CD14-positive monocyte (primary cell): ENCODE results near the gene CFAP57. TPM values are rescaled to one million over a fixed set of nuclear protein-coding genes. Genes with fewer than 3 reads are reported as not detected.

ENCODE experiments used
- DNase-seq, 3 donors: peaks; one replicate each; pipeline ENCODE4 v3.0.0-alpha.2; 2011 to 2022
- H2AFZ ChIP-seq: 2 replicates; pipeline ENCODE4 v1.6.0; 2012; ENCODE audit warnings: mild to moderate bottlenecking, low read depth, low read length, inconsistent platforms; ENCODE audit not compliant: insufficient read depth, poor library complexity, severe bottlenecking
- H3K27ac ChIP-seq, 2 donors: 1 replicate in 1 of 2; 2 replicates in 1 of 2; pipeline ENCODE4 v1.5.1; 2012 to 2013; ENCODE audit warnings: low read length in 2 of 2, control low read depth in 1 of 2, inconsistent platforms in 1 of 2, low read depth in 1 of 2, mild to moderate bottlenecking in 1 of 2
- H3K27me3 ChIP-seq, 2 donors: one replicate each; pipeline versions ENCODE4 v1.6.0 to v1.6.1; 2011 to 2013; ENCODE audit warnings: low read length in 2 of 2; ENCODE audit not compliant: control insufficient read depth in 2 of 2, insufficient read depth in 2 of 2
- H3K36me3 ChIP-seq, 2 donors: replicated peaks in 1 of 2; 1 replicate in 1 of 2; 2 replicates in 1 of 2; pipeline versions ENCODE4 v1.5.1 to v1.6.1; 2012 to 2013; ENCODE audit warnings: low read length in 2 of 2, control low read depth in 1 of 2, inconsistent platforms in 1 of 2, mild to moderate bottlenecking in 1 of 2; ENCODE audit not compliant: insufficient read depth in 2 of 2, control insufficient read depth in 1 of 2
- H3K4me1 ChIP-seq, 2 donors: 1 replicate in 1 of 2; 2 replicates in 1 of 2; pipeline versions ENCODE4 v1.5.1 to v1.6.1; 2012 to 2013; ENCODE audit warnings: low read length in 2 of 2, control low read depth in 1 of 2, inconsistent platforms in 1 of 2, mild to moderate bottlenecking in 1 of 2, moderate library complexity in 1 of 2; ENCODE audit not compliant: insufficient read depth in 2 of 2, control insufficient read depth in 1 of 2
- H3K4me2 ChIP-seq: replicated peaks from 2 replicates; pipeline ENCODE3; 2012; ENCODE audit warnings: low read length, moderate library complexity, mild to moderate bottlenecking; ENCODE audit not compliant: poor library complexity, severe bottlenecking; ENCODE audit errors: extremely low read depth
- H3K4me3 ChIP-seq, 3 experiments: fragments of 200-600 bp in 1 of 3; sonication (generic) in 1 of 3; replicated peaks in 1 of 3; 1 replicate in 2 of 3; 2 replicates in 1 of 3; pipeline ENCODE4 v1.5.1; 2011 to 2013; ENCODE audit warnings: low read length in 3 of 3, mild to moderate bottlenecking in 3 of 3, control low read depth in 2 of 3, low read depth in 2 of 3, inconsistent platforms in 1 of 3, moderate library complexity in 1 of 3
- H3K79me2 ChIP-seq: 2 replicates; pipeline ENCODE4 v1.6.0; 2012; ENCODE audit warnings: mild to moderate bottlenecking, control low read depth, inconsistent platforms, low read length, moderate library complexity; ENCODE audit not compliant: insufficient read depth
- H3K9ac ChIP-seq: 2 replicates; pipeline ENCODE4 v1.6.0; 2017; ENCODE audit warnings: low read length, mild to moderate bottlenecking; ENCODE audit not compliant: insufficient read depth, poor library complexity, severe bottlenecking
- H3K9me3 ChIP-seq, 2 donors: replicated peaks in 1 of 2; 1 replicate in 1 of 2; 2 replicates in 1 of 2; pipeline versions ENCODE4 v1.5.1 to v1.6.1; 2012 to 2013; ENCODE audit warnings: low read length in 2 of 2, control low read depth in 1 of 2; ENCODE audit not compliant: control insufficient read depth in 1 of 2, insufficient read depth in 1 of 2
- H4K20me1 ChIP-seq: 2 replicates; pipeline ENCODE4 v1.6.0; 2012; ENCODE audit warnings: mild to moderate bottlenecking, low read length, control low read depth, moderate library complexity; ENCODE audit not compliant: insufficient read depth
- H3K27ac Mint-ChIP-seq, 7 donors: one replicate each; pipeline ENCODE4 v1.8.0; 2020; ENCODE audit warnings: mild to moderate bottlenecking in 7 of 7, mixed read lengths in 7 of 7, moderate library complexity in 6 of 7, inconsistent platforms in 2 of 7
- H3K27me3 Mint-ChIP-seq, 3 donors: one replicate each; pipeline ENCODE4 v1.8.0; 2021 to 2022; ENCODE audit warnings: low read depth in 3 of 3, mild to moderate bottlenecking in 3 of 3, mixed read lengths in 3 of 3, moderate library complexity in 3 of 3, inconsistent platforms in 1 of 3
- H3K36me3 Mint-ChIP-seq, 2 donors: one replicate each; pipeline ENCODE4 v1.8.0; 2020; ENCODE audit warnings: mixed read lengths in 2 of 2, inconsistent platforms in 1 of 2, mild to moderate bottlenecking in 1 of 2
- H3K4me1 Mint-ChIP-seq: one replicate; pipeline ENCODE4 v1.8.0; 2020; ENCODE audit warnings: mild to moderate bottlenecking, mixed read lengths
- H3K4me3 Mint-ChIP-seq, 2 donors: one replicate each; pipeline ENCODE4 v1.8.0; 2020; ENCODE audit warnings: mild to moderate bottlenecking in 2 of 2, mixed read lengths in 2 of 2, moderate library complexity in 1 of 2
- H3K9me3 Mint-ChIP-seq, 7 donors: one replicate each; pipeline ENCODE4 v1.8.0; 2020 to 2022; ENCODE audit warnings: mixed read lengths in 7 of 7, mild to moderate bottlenecking in 6 of 7, moderate library complexity in 6 of 7, inconsistent platforms in 2 of 7
- WGBS: methylation state at CpG from one replicate; pipeline ENCODE4 v1.1.5; 2013; ENCODE audit warnings: missing lambda C conversion rate; ENCODE audit not compliant: insufficient coverage; 5-methylcytosine and 5-hydroxymethylcytosine counted together
- intact Hi-C, 2 donors: fragments of 100-400 bp; cut with micrococcal nuclease; formaldehyde crosslinking; loops; one replicate each; pipeline versions ENCODE4 v1.15.0 to v1.15.1; 2023
- polyA plus RNA-seq, 3 donors: library from polyadenylated mRNA; depleted of rRNA in 1 of 3; unstranded in 2 of 3; stranded (reverse) in 1 of 3; fragments of 300-500 nt in 2 of 3; fragments of >200 nt in 1 of 3; fragmentation: Illumina TruSeq in 2 of 3; gene quantifications; 1 replicate in 2 of 3; 2 replicates in 1 of 3; pipeline ENCODE4 v1.2.3, GENCODE V29; 2012 to 2021
- TF ChIP-seq, protein P1 (sequence below): fragments of 200-600 bp; IDR thresholded peaks from one replicate; pipeline ENCODE4 v1.8.0; 2022; ENCODE audit warnings: antibody characterized with exemption, mild to moderate bottlenecking

Gene CFAP57
- polyA plus RNA-seq, 3 donors, result 0.01 to 0.05 TPM; not detected in 1

DNA sequence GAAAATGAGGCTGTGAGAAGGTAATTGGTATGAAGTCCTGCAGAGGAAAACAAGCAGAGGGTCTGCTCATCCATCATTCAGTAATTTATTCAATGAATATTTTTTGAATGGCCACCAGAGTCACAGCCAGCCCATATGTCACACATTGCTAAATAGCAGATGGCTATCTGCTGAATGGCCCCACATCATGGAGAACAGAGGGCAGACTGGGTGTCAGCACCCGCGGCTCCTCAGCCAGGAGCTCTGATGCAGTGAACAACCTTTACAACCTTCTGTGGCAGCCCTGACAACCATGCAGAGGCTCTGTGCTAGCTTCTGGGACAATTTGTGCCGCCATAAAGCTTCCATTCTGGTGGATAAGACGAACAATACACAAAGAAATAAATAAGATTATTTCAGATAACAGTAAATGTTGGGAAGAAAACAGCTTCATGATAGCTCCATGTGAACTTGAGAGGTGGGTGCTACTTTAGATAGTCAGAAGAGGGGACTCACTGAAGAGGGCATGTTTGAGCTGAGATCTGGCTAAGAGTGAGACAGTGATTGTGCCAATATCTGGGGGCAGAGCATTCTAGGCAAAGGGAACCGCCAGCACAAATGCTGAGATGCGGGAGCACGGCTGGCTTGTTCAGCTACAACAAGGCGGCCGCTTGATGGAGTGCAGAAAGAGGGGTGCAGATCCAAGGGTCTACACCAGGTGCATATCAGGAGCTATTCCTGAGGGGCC is 116.1 kb downstream of the CFAP57 start:
- no peak overlapping the region for H2AFZ ChIP-seq
- H3K4me3 ChIP-seq, result no peak overlapping the region
- H3K4me2 ChIP-seq, result no peak overlapping the region
- no peaks in the 10 kb centered on the region for H3K79me2 ChIP-seq
- H3K9me3 Mint-ChIP-seq, result no peaks in the 10 kb centered on the region
- H3K36me3 ChIP-seq, result no peaks in the 10 kb centered on the region
- H3K36me3 Mint-ChIP-seq, result no peaks in the 10 kb centered on the region
- peaks cover 2 to 4% (median 4%) of the 10 kb centered on the region in 3 donors for H3K27me3 Mint-ChIP-seq
- intact Hi-C loops, result no loop called here
- no peaks in the 10 kb centered on the region for H3K4me1 Mint-ChIP-seq
- DNase-seq, result no peak
- H3K4me3 Mint-ChIP-seq, result no peak overlapping the region
- H3K4me1 ChIP-seq, result no peaks in the 10 kb centered on the region
- H3K27ac Mint-ChIP-seq, result no peak overlapping the region
- no peaks in the 10 kb centered on the region for H4K20me1 ChIP-seq
- H3K27me3 ChIP-seq, result no peaks in the 10 kb centered on the region
- TF ChIP-seq, protein P1, sequence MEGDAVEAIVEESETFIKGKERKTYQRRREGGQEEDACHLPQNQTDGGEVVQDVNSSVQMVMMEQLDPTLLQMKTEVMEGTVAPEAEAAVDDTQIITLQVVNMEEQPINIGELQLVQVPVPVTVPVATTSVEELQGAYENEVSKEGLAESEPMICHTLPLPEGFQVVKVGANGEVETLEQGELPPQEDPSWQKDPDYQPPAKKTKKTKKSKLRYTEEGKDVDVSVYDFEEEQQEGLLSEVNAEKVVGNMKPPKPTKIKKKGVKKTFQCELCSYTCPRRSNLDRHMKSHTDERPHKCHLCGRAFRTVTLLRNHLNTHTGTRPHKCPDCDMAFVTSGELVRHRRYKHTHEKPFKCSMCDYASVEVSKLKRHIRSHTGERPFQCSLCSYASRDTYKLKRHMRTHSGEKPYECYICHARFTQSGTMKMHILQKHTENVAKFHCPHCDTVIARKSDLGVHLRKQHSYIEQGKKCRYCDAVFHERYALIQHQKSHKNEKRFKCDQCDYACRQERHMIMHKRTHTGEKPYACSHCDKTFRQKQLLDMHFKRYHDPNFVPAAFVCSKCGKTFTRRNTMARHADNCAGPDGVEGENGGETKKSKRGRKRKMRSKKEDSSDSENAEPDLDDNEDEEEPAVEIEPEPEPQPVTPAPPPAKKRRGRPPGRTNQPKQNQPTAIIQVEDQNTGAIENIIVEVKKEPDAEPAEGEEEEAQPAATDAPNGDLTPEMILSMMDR, result no peak
- WGBS, result 92% methylated on average over 5 of the region's 9 CpGs
- H3K9ac ChIP-seq, result no peak overlapping the region
- no peaks in the 10 kb centered on the region for H3K9me3 ChIP-seq
- H3K27ac ChIP-seq, result no peak overlapping the region

DNA sequence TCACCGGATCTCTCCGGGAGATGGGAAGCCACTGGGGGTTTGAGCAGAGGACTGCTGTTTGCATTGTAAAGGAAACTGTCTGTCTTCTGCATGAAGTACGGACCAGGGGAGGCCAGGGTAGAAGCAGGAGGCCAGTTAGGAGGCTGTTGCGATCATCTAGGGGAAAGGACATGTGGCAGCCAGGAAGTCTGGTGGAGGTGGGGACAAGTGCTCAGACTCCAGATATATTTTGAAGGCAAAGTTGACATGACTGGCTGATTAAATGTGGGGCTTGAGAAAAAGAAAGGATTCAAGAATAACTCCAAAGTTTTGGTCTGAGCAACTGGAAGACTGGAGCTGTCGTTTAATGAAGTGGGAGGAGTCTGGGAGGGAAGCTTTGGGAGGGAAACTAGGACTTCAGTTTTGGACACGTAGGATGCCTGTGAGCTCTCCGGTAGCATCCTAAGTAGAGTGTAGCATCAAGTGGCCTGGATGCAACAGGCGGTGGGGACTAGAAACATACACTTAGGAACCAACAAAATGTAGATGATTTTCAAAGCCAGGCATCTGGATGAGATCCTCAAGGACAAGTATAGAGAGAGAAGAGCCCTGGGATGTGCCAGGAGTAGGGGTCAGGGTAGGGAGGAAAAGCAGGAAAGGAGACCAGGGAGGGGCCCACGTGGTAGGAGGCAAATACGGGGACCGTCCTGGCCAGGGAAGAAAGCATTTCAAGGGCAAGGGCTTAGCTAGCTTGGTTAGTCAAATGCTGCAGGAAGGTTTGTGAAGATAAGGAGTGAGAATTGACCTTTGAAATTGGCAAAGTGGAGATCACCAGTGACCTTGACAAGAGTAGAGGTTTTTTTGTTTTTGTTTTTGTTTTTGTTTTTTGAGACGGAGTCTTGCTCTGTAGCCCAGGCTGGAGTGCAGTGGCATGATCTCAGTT is 116.9 kb downstream of the CFAP57 start:
- Mint-ChIP-seq H3K27me3 (peaks cover 2 to 4% (median 3%) of the 10 kb centered on the region in 3 donors), H3K36me3 (no peaks in the 10 kb centered on the region), H3K9me3 (no peaks in the 10 kb centered on the region), H3K27ac (no peak overlapping the region), H3K4me1 (no peaks in the 10 kb centered on the region), H3K4me3 (no peak overlapping the region)
- Histone ChIP-seq H3K9ac (no peak overlapping the region), H3K9me3 (no peaks in the 10 kb centered on the region), H3K27ac (no peak overlapping the region), H4K20me1 (no peaks in the 10 kb centered on the region), H3K36me3 (no peaks in the 10 kb centered on the region), H3K4me2 (no peak overlapping the region), H3K4me1 (no peaks in the 10 kb centered on the region), H3K4me3 (no peak overlapping the region), H3K27me3 (no peaks in the 10 kb centered on the region), H3K79me2 (no peaks in the 10 kb centered on the region), H2AFZ (no peak overlapping the region)
- TF ChIP-seq, protein P1, result no peak
- 93% methylated on average over 12 of the region's 12 CpGs for WGBS
- no peak for DNase-seq
- intact Hi-C loops, result no loop called here
